Parathyroid adenoma (tissue), 2 donors: ENCODE measurements around the gene TCF3.

Experiments used
- H2AFZ ChIP-seq: fragments of 300-600 bp; sonication (generic); one replicate; pipeline ENCODE4 v1.7.0; 2017; ENCODE audit warnings: antibody characterized with exemption, mild to moderate bottlenecking
- H3K27ac ChIP-seq: fragments of 300-600 bp; sonication (generic); one replicate; pipeline ENCODE4 v1.7.0; 2017
- H3K27me3 ChIP-seq: fragments of 300-600 bp; sonication (generic); one replicate; pipeline ENCODE4 v1.7.0; 2017; ENCODE audit warnings: low read length; ENCODE audit not compliant: control insufficient read depth, insufficient read depth
- H3K36me3 ChIP-seq: fragments of 300-600 bp; sonication (generic); one replicate; pipeline ENCODE4 v1.7.0; 2017; ENCODE audit warnings: low read length; ENCODE audit not compliant: control insufficient read depth, insufficient read depth
- H3K4me1 ChIP-seq: fragments of 300-600 bp; sonication (generic); one replicate; pipeline ENCODE4 v1.7.0; 2017; ENCODE audit warnings: control low read depth
- H3K4me2 ChIP-seq: fragments of 300-600 bp; sonication (generic); one replicate; pipeline ENCODE4 v1.7.0; 2017; ENCODE audit warnings: low read length
- H3K4me3 ChIP-seq: fragments of 300-600 bp; sonication (generic); one replicate; pipeline ENCODE4 v1.7.0; 2017; ENCODE audit warnings: low read depth, low read length
- H3K79me2 ChIP-seq: fragments of 300-600 bp; sonication (generic); one replicate; pipeline ENCODE4 v1.7.0; 2017; ENCODE audit warnings: control low read depth
- H3K9ac ChIP-seq: fragments of 300-600 bp; sonication (generic); one replicate; pipeline ENCODE4 v1.7.0; 2017; ENCODE audit warnings: mild to moderate bottlenecking
- H3K9me3 ChIP-seq: fragments of 300-600 bp; sonication (generic); one replicate; pipeline ENCODE4 v1.7.0; 2017; ENCODE audit warnings: low read length; ENCODE audit not compliant: control insufficient read depth
- TF ChIP-seq, protein P1 (sequence below): fragments of 300-600 bp; sonication (generic); IDR thresholded peaks from one replicate; pipeline ENCODE4 v1.7.0; 2017; ENCODE audit warnings: antibody characterized with exemption, mild to moderate bottlenecking
- donor health status: primary hyperparathyroidism.

TCF3 gene

DNA sequence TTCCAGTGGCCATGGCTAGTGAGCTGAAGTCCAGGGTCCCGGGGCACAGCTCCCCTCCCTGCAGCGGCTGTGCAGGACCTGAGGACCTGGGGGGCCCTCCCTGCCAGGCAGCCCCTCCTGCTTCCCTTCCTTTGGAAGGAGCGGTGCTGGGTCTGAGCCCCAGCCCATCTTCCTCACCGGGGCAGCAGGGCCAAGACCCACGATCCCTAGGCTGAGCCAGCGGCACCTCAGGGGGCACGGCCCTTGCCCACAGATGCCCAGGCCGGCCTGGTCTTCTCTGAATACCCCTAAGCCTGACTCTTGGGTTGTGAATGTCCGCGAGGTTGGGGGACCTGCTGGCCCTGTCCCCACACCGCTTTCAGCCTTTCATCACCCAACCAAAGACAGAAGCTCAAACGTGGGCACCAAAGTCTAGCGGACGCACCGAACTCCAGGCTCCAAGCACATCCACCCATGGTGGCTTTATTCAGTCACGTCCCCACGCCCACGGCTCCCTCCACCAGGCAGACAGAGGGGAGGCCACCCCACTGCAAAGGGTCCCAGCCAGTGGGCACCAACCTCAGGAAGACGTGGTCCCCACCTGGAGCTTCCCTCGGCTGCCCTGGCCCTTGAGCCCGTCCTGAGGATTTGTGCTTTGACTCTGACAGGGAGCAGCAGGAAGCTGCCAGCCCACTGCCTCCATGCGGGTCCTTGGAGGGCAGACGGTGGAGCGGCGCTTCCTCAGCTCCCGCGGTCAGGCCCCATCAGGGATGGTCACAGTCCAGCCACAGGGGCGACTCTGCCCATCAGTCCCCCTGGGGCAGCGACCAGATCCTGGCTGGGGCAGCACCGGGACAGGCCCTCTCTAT lies 75.9 kb downstream of the TCF3 start:
- H3K36me3 ChIP-seq = no peaks in the 10 kb centered on the region
- no peak overlapping the region for H3K9ac ChIP-seq
- no peaks in the 10 kb centered on the region for H3K4me1 ChIP-seq
- H2AFZ ChIP-seq = no peak overlapping the region
- no peak overlapping the region for H3K4me3 ChIP-seq
- H3K79me2 ChIP-seq = no peaks in the 10 kb centered on the region
- H3K9me3 ChIP-seq = no peaks in the 10 kb centered on the region
- no peak overlapping the region for H3K4me2 ChIP-seq
- H3K27me3 ChIP-seq = no peaks in the 10 kb centered on the region
- no peak overlapping the region for H3K27ac ChIP-seq
- TF ChIP-seq, protein P1, sequence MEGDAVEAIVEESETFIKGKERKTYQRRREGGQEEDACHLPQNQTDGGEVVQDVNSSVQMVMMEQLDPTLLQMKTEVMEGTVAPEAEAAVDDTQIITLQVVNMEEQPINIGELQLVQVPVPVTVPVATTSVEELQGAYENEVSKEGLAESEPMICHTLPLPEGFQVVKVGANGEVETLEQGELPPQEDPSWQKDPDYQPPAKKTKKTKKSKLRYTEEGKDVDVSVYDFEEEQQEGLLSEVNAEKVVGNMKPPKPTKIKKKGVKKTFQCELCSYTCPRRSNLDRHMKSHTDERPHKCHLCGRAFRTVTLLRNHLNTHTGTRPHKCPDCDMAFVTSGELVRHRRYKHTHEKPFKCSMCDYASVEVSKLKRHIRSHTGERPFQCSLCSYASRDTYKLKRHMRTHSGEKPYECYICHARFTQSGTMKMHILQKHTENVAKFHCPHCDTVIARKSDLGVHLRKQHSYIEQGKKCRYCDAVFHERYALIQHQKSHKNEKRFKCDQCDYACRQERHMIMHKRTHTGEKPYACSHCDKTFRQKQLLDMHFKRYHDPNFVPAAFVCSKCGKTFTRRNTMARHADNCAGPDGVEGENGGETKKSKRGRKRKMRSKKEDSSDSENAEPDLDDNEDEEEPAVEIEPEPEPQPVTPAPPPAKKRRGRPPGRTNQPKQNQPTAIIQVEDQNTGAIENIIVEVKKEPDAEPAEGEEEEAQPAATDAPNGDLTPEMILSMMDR = no peak

DNA sequence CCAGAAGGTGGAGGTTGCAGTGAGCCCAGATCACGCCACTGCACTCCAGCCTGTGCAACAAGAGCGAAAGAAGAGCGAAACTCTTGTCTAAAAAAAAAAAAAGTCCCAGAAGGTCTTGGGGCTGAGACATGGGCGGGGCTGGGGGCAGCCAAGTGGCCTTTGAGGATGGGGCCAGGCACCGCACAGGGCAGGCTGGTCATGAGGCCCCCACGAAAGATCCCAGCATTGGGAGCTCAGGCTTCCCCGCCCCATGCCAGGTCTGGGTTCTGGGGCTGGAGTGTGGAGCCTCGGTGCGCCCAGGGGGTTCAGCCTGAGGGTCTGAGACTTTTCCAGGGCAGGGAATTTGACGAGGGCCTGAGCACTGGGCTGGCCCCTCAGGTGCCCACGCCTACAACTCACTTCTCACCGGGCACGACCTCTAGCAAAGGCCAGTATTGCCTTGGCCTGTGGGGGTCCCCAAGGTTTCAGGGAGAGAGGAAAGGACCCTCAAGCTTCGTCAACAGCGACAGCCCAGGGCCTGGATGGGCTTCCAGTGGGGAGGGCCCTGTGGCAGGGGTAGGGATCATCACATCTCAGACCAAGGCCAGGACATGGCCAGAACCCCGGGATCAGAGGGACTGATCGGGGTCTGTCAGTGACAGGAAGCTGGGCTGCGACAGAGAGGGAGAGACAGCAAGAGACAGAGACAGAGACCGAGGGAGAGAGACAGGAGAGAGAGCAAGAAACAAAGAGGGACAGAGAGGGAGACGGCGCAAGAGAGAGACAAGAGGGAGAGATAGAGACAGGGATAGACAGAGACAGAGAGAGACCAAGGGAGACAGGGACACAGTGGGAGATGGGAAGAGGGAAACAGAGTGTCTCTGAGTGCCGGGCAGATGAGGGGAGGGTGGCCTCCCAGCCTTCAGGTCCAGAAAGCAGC lies 76.8 kb downstream of the TCF3 start:
- Histone ChIP-seq H3K9me3 (no peaks in the 10 kb centered on the region), H3K4me1 (no peaks in the 10 kb centered on the region), H3K27ac (no peak overlapping the region), H3K4me3 (no peak overlapping the region), H3K36me3 (no peaks in the 10 kb centered on the region), H3K9ac (no peak overlapping the region), H3K79me2 (no peaks in the 10 kb centered on the region), H3K27me3 (no peaks in the 10 kb centered on the region), H3K4me2 (no peak overlapping the region), H2AFZ (no peak overlapping the region)
- TF ChIP-seq, protein P1 = no peak

- Histone ChIP-seq H3K4me3 (no peak overlapping the region), H3K36me3 (no peaks in the 10 kb centered on the region), H3K9ac (no peak overlapping the region), H3K4me2 (no peak overlapping the region), H2AFZ (no peak overlapping the region), H3K4me1 (no peaks in the 10 kb centered on the region), H3K79me2 (no peaks in the 10 kb centered on the region), H3K9me3 (no peaks in the 10 kb centered on the region), H3K27ac (no peak overlapping the region), H3K27me3 (no peaks in the 10 kb centered on the region)
- TF ChIP-seq, protein P1 = no peak
Measured at GRCh38 chr19:1574354-1575136, 77.9 kb downstream of the TCF3 start.

DNA sequence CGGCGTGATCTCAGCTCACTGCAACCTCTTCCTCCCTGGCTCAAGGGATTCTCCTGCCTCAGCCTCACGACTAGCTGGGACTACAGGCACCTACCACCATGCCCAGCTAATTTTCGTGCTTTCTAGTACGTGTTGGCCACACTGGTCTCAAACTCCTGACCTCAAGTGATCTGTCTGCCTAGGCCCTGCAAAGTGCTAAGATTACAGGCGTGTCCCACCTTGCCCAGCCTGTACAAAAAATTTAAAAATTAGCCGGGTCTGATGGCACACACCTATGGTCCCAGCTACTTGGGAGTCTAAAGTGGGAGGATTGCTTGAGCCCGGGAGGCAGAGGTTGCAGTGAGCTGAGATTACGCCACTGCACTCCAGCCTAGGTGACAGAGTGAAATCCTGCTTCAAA lies 79.6 kb downstream of the TCF3 start:
- Histone ChIP-seq H3K79me2 (no peaks in the 10 kb centered on the region), H3K4me2 (no peak overlapping the region), H3K9ac (no peak overlapping the region), H3K4me1 (no peaks in the 10 kb centered on the region), H3K27ac (no peak overlapping the region), H3K9me3 (no peaks in the 10 kb centered on the region), H3K27me3 (no peaks in the 10 kb centered on the region), H3K36me3 (no peaks in the 10 kb centered on the region), H2AFZ (no peak overlapping the region), H3K4me3 (no peak overlapping the region)
- TF ChIP-seq, protein P1 = no peak
